Prostate gland (tissue), 2 donors: ENCODE measurements around the gene APBA1.

Experiments used
- POLR2A ChIP-seq: fragments of 450-650 bp; IDR thresholded peaks from one replicate; pipeline ENCODE4 v1.6.1; 2016; ENCODE audit warnings: antibody characterized with exemption, mild to moderate bottlenecking
- TF ChIP-seq, protein P1 (sequence below), 4 experiments: fragments of 200-600 bp in 2 of 4; fragments of 450-650 bp in 2 of 4; sonication (generic) in 2 of 4; IDR thresholded peaks; 1 replicate in 3 of 4; 2 replicates in 1 of 4; pipeline ENCODE4 v1.5.1; 2016 to 2019; ENCODE audit warnings: antibody characterized with exemption in 4 of 4, mild to moderate bottlenecking in 2 of 4, moderate library complexity in 2 of 4

GRCh38 chr9:69433968-69434367 lies 238.2 kb downstream of the APBA1 start:
- no peak for TF ChIP-seq POLR2A
- TF ChIP-seq, protein P1, sequence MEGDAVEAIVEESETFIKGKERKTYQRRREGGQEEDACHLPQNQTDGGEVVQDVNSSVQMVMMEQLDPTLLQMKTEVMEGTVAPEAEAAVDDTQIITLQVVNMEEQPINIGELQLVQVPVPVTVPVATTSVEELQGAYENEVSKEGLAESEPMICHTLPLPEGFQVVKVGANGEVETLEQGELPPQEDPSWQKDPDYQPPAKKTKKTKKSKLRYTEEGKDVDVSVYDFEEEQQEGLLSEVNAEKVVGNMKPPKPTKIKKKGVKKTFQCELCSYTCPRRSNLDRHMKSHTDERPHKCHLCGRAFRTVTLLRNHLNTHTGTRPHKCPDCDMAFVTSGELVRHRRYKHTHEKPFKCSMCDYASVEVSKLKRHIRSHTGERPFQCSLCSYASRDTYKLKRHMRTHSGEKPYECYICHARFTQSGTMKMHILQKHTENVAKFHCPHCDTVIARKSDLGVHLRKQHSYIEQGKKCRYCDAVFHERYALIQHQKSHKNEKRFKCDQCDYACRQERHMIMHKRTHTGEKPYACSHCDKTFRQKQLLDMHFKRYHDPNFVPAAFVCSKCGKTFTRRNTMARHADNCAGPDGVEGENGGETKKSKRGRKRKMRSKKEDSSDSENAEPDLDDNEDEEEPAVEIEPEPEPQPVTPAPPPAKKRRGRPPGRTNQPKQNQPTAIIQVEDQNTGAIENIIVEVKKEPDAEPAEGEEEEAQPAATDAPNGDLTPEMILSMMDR (IDR thresholded peaks at IDR 0.05), result no peak
